Caco-2 (cell line): ENCODE data around the gene MANF. TPM values are rescaled to one million over a fixed set of nuclear protein-coding genes. Genes with fewer than 3 reads are reported as not detected.

Experiments used
- BruUV-seq: library from RNA; stranded (reverse); fragments of 400-500 nt; replicated peaks from 2 replicates; lab custom pipeline; 2021; lab: Mats Ljungman, UMichigan
- CTCF ChIA-PET: fragments of 300-600 bp; sonication (Branson Sonifier 250); formaldehyde crosslinking; loops from one replicate; lab custom pipeline; 2022; ENCODE audit warnings: antibody characterized with exemption; lab: Charles Lee
- POLR2A ChIA-PET: fragments of 300-600 bp; sonication (Branson Sonifier 250); formaldehyde crosslinking; loops from one replicate; lab custom pipeline; 2022; ENCODE audit warnings: antibody characterized with exemption; lab: Charles Lee
- DNase-seq, 2 experiments: peaks; one replicate each; pipeline versions ENCODE4 v3.0.0 to v3.0.0-alpha.2; 2020 to 2022
- H3K27me3 ChIP-seq: replicated peaks from 2 replicates; pipeline ENCODE4 v1.6.0; 2011; ENCODE audit warnings: low read length; ENCODE audit not compliant: control insufficient read depth, insufficient read depth
- H3K36me3 ChIP-seq: 2 replicates; pipeline ENCODE4 v1.5.1; 2011; ENCODE audit warnings: low read length; ENCODE audit not compliant: control insufficient read depth, insufficient read depth
- H3K4me1 ChIP-seq: fragments of 250-450 bp; sonication (Bioruptor Pico); 2 replicates; pipeline ENCODE4 v1.5.1; 2020; ENCODE audit warnings: mild to moderate bottlenecking
- H3K4me3 ChIP-seq: 2 replicates; pipeline ENCODE4 v1.5.1; 2011; ENCODE audit warnings: low read depth, mild to moderate bottlenecking, control low read depth, low read length
- H3K9me3 ChIP-seq: fragments of 250-450 bp; sonication (Bioruptor Pico); 2 replicates; pipeline ENCODE4 v1.5.1; 2020; ENCODE audit warnings: mild to moderate bottlenecking, moderate library complexity
- H3K27ac Mint-ChIP-seq: one replicate; pipeline ENCODE4 v1.8.0; 2022; ENCODE audit warnings: mixed read lengths; ENCODE audit not compliant: unreplicated experiment
- H3K27me3 Mint-ChIP-seq: one replicate; pipeline ENCODE4 v1.8.0; 2022; ENCODE audit warnings: mixed read lengths; ENCODE audit not compliant: insufficient read depth, unreplicated experiment
- H3K36me3 Mint-ChIP-seq: one replicate; pipeline ENCODE4 v1.8.0; 2022; ENCODE audit warnings: mild to moderate bottlenecking, mixed read lengths; ENCODE audit not compliant: insufficient read depth, unreplicated experiment
- H3K4me1 Mint-ChIP-seq: one replicate; pipeline ENCODE4 v1.8.0; 2022; ENCODE audit warnings: low read depth, mixed read lengths; ENCODE audit not compliant: unreplicated experiment
- H3K4me3 Mint-ChIP-seq: one replicate; pipeline ENCODE4 v1.8.0; 2022; ENCODE audit warnings: mild to moderate bottlenecking, moderate library complexity, mixed read lengths; ENCODE audit not compliant: unreplicated experiment
- H3K9me3 Mint-ChIP-seq: one replicate; pipeline ENCODE4 v1.8.0; 2022; ENCODE audit warnings: mixed read lengths; ENCODE audit not compliant: unreplicated experiment
- intact Hi-C: fragments of 100-400 bp; cut with micrococcal nuclease; formaldehyde crosslinking; loops from one replicate; pipeline ENCODE4 v1.10.0; 2022; ENCODE audit not compliant: unreplicated experiment
- total RNA-seq: library from RNA; stranded (reverse); gene quantifications from 2 replicates; pipeline ENCODE4 v1.2.3, GENCODE V29; 2022
- TF ChIP-seq, protein P1 (sequence below), 2 experiments: fragments of 200-600 bp in 1 of 2; IDR thresholded peaks; 1 replicate in 1 of 2; 2 replicates in 1 of 2; pipeline versions ENCODE4 v1.5.1 to v1.8.0; 2011 to 2022; ENCODE audit warnings: antibody characterized with exemption in 1 of 2, control low read depth in 1 of 2, inconsistent platforms in 1 of 2, low read depth in 1 of 2, low read length in 1 of 2, mild to moderate bottlenecking in 1 of 2, moderate library complexity in 1 of 2; ENCODE audit not compliant: insufficient read depth in 1 of 2, severe bottlenecking in 1 of 2, unreplicated experiment in 1 of 2

Gene MANF
- total RNA-seq, 1 experiment from 2014 or later, result 94.5 TPM

GRCh38 chr3:51393564-51393963, 8.5 kb downstream of the MANF start:
- TF ChIP-seq, protein P1, sequence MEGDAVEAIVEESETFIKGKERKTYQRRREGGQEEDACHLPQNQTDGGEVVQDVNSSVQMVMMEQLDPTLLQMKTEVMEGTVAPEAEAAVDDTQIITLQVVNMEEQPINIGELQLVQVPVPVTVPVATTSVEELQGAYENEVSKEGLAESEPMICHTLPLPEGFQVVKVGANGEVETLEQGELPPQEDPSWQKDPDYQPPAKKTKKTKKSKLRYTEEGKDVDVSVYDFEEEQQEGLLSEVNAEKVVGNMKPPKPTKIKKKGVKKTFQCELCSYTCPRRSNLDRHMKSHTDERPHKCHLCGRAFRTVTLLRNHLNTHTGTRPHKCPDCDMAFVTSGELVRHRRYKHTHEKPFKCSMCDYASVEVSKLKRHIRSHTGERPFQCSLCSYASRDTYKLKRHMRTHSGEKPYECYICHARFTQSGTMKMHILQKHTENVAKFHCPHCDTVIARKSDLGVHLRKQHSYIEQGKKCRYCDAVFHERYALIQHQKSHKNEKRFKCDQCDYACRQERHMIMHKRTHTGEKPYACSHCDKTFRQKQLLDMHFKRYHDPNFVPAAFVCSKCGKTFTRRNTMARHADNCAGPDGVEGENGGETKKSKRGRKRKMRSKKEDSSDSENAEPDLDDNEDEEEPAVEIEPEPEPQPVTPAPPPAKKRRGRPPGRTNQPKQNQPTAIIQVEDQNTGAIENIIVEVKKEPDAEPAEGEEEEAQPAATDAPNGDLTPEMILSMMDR (IDR thresholded peaks at IDR 0.05; ENCODE audit: insufficient read depth in 1 of 2, low read depth in 1 of 2, low read length in 1 of 2, severe bottlenecking in 1 of 2, unreplicated experiment in 1 of 2), result no peak
- Mint-ChIP-seq H3K9me3 (no peaks in the 10 kb centered on the region), H3K36me3 (peaks cover 85% of the 10 kb centered on the region), H3K4me1 (peaks cover 29% of the 10 kb centered on the region), H3K27ac (peak overlapping the region; percentile 57), H3K27me3 (no peaks in the 10 kb centered on the region), H3K4me3 (peak overlapping the region; percentile 74)
- H3K4me3 ChIP-seq, result no peak overlapping the region
- ChIA-PET CTCF (no interaction called here), POLR2A (interaction anchor here (0.6 kb wide), 1 partner anchor 27 kb away, joined by 3 read pairs; no protein-coding TSS in a partner anchor)
- H3K4me1 ChIP-seq, result peaks cover 29% of the 10 kb centered on the region
- intact Hi-C loops, result loop anchor here (5.0 kb wide), 1 partner anchor 289 kb away; no protein-coding TSS in a partner anchor
- H3K27me3 ChIP-seq, result no peaks in the 10 kb centered on the region
- H3K9me3 ChIP-seq, result no peaks in the 10 kb centered on the region
- BruUV-seq, result no TSS peak
- peaks cover 7% of the 10 kb centered on the region for H3K36me3 ChIP-seq
- no peak for DNase-seq

DNA sequence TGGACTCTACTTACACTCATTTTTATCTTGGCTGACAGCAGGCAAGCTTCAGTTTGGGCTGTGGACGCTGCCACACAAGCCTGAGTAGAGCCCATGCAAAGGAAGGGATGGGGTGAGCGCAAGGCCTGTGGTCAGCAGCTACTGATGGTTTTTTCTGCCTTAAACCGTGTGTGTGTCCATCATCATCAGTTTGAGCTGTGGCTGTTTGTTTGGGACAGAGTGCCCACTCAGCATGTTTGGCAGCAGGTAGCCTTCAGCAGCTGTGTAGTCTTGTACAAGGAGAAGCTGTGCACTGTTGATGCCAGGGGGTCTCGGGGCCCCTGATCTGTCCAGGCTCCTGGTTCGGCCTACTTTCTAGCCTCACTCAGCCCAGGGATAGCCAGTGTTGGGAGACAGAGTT, 9.4 kb downstream of the MANF start:
- Histone ChIP-seq H3K4me1 (peaks cover 21% of the 10 kb centered on the region; the same call in 1 of the 2 replicates), H3K4me3 (no peak overlapping the region), H3K9me3 (no peaks in the 10 kb centered on the region), H3K27me3 (no peaks in the 10 kb centered on the region), H3K36me3 (peaks cover 7% of the 10 kb centered on the region)
- Mint-ChIP-seq H3K4me1 (peaks cover 19% of the 10 kb centered on the region), H3K9me3 (no peaks in the 10 kb centered on the region), H3K27me3 (no peaks in the 10 kb centered on the region), H3K27ac (peak overlapping the region; percentile 71), H3K4me3 (no peak overlapping the region), H3K36me3 (peaks cover 81% of the 10 kb centered on the region)
- no peak for DNase-seq
- no TSS peak for BruUV-seq
- POLR2A ChIA-PET, result no interaction called here
- intact Hi-C loops, result loop anchor here (5.0 kb wide), 1 partner anchor 288 kb away; no protein-coding TSS in a partner anchor
- CTCF ChIA-PET, result no interaction called here
- TF ChIP-seq, protein P1 (IDR thresholded peaks at IDR 0.05; ENCODE audit: insufficient read depth in 1 of 2, low read depth in 1 of 2, low read length in 1 of 2, severe bottlenecking in 1 of 2, unreplicated experiment in 1 of 2), result no peak

- H3K9me3 Mint-ChIP-seq, result no peaks in the 10 kb centered on the region
- no peak overlapping the region for H3K4me3 ChIP-seq
- BruUV-seq, result no TSS peak
- no peaks in the 10 kb centered on the region for H3K9me3 ChIP-seq
- TF ChIP-seq, protein P1 (IDR thresholded peaks at IDR 0.05; ENCODE audit: insufficient read depth in 1 of 2, low read depth in 1 of 2, low read length in 1 of 2, severe bottlenecking in 1 of 2, unreplicated experiment in 1 of 2), result no peak
- ChIA-PET POLR2A (interaction anchor here (0.6 to 1.1 kb wide), 3 partner anchors 10 to 778 kb away, joined by 3 read pairs; partner anchors contain the start of genes DCAF1, MANF and MAPKAPK3), CTCF (no interaction called here)
- H3K36me3 Mint-ChIP-seq, result peaks cover 86% of the 10 kb centered on the region
- H3K4me3 Mint-ChIP-seq, result no peak overlapping the region
- H3K27me3 Mint-ChIP-seq, result no peaks in the 10 kb centered on the region
- H3K4me1 Mint-ChIP-seq, result peaks cover 19% of the 10 kb centered on the region
- H3K27me3 ChIP-seq, result no peaks in the 10 kb centered on the region
- no peak for DNase-seq
- no peak overlapping the region for H3K27ac Mint-ChIP-seq
- peaks cover 11% of the 10 kb centered on the region; the same call in 1 of the 2 replicates for H3K4me1 ChIP-seq
- intact Hi-C loops, result no loop called here
- H3K36me3 ChIP-seq, result peaks cover 6% of the 10 kb centered on the region
These were observed 10.6 kb downstream of the MANF start for GRCh38 chr3:51395493-51396213.
